Effector memory CD8-positive, alpha-beta T cell (primary cell): ENCODE measurements around the gene ZNF138.
"Not testable (repeated sequence)": the region's sequence is repeated elsewhere in the genome, so short reads cannot be mapped to it uniquely, and the experiment has no call there.

Source experiments
- ATAC-seq: fragments of 150-1000 bp; cut with Tn5 transposase; replicated peaks from 2 replicates; pipeline ENCODE4 v1.10.0; 2021; ENCODE audit warnings: mild to moderate bottlenecking, moderate library complexity
- DNase-seq, 3 experiments: peaks; one replicate each; pipeline ENCODE4 v3.0.0; 2021
- H3K27ac Mint-ChIP-seq, 2 donors: one replicate each; pipeline ENCODE4 v1.8.0; 2022; ENCODE audit warnings: mild to moderate bottlenecking in 2 of 2, mixed read lengths in 2 of 2, moderate library complexity in 2 of 2
- H3K27me3 Mint-ChIP-seq, 2 donors: one replicate each; pipeline ENCODE4 v1.8.0; 2022; ENCODE audit warnings: mixed read lengths in 2 of 2
- H3K36me3 Mint-ChIP-seq: one replicate; pipeline ENCODE4 v1.8.0; 2022; ENCODE audit warnings: mild to moderate bottlenecking, moderate library complexity, mixed read lengths; ENCODE audit not compliant: insufficient read depth
- H3K4me1 Mint-ChIP-seq, 2 donors: one replicate each; pipeline ENCODE4 v1.8.0; 2022; ENCODE audit warnings: low read depth in 2 of 2, mixed read lengths in 2 of 2
- H3K4me3 Mint-ChIP-seq, 2 donors: one replicate each; pipeline ENCODE4 v1.8.0; 2022; ENCODE audit warnings: mild to moderate bottlenecking in 2 of 2, mixed read lengths in 2 of 2, moderate library complexity in 2 of 2
- H3K9me3 Mint-ChIP-seq, 2 donors: one replicate each; pipeline ENCODE4 v1.8.0; 2022; ENCODE audit warnings: mixed read lengths in 2 of 2

ZNF138 gene

DNA sequence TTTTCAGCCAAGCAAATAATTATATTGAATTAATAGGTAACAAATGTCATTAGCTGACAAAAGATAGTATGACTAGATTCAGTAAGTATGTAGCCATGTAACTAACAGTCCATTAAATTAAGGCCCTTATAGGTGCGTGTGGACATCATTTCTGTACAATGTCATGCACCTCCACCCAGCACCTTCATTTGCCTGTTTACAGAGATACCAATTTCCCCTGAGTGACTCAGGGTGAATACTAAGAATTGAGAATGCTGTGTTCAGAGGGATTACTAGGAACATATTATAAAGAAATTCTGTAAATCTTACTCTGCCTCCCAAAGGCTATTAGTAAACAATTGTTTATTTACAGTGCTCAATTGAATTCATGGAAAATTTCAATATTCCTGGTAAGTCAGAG lies 60.7 kb downstream of the ZNF138 start:
- Mint-ChIP-seq H3K4me1 (no peaks in the 10 kb centered on the region), H3K27ac (no peak overlapping the region), H3K9me3 (peaks cover 0 to 4% of the 10 kb centered on the region in 2 donors), H3K27me3 (peaks cover 0 to 6% of the 10 kb centered on the region in 2 donors), H3K4me3 (no peak overlapping the region), H3K36me3 (no peaks in the 10 kb centered on the region)
- ATAC-seq (no peak), DNase-seq (no peak)

DNA sequence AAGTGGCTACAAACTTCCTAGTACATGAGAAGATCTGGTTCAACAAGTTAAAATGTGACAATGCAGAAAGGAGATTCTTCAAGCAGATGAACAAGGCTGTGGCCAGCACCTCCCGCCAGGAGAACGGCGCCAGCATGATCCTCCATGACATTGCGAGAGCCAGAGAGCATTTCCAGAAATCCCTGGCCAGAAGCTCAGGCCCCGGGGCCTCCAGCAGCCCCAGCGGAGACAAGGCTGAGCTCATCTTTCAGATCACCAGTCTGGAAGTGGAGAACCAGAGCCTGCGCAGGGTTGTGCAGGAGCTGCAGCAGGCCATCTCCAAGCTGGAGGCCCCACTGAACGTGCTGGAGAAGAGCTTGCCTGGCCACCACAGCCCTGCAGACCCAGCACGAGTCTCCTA lies 68.8 kb downstream of the ZNF138 start:
- ATAC-seq (no peak), DNase-seq (no peak)
- H3K4me3 Mint-ChIP-seq, result no peak overlapping the region
- H3K9me3 Mint-ChIP-seq, result no peaks in the 10 kb centered on the region
- peaks cover 6 to 16% of the 10 kb centered on the region in 2 donors for H3K27me3 Mint-ChIP-seq
- H3K4me1 Mint-ChIP-seq, result no peaks in the 10 kb centered on the region
- H3K36me3 Mint-ChIP-seq, result no peaks in the 10 kb centered on the region
- no peak overlapping the region for H3K27ac Mint-ChIP-seq

DNA sequence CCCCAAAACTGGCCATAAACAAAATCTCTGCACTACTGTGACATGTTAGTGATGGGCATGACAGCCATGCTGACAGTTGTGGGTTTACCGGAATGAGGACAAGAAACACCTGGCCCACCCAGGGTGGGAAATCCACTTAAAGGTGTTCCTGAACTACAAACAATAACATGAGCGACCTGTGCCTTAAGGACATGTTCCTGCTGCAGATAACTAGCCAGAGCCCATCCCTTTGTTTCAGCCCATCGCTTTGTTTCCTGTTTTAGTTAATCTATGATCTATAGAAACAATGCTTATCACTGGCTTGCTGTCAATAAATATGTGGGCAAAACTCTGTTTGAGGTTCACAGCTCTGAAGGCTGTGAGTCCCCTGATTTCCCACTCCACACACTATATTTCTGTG lies 69.3 kb downstream of the ZNF138 start:
- DNase-seq, H3K9me3 Mint-ChIP-seq, H3K4me3 Mint-ChIP-seq, H3K36me3 Mint-ChIP-seq, H3K27ac Mint-ChIP-seq, ATAC-seq, H3K4me1 Mint-ChIP-seq: not testable (repeated sequence)
- H3K27me3 Mint-ChIP-seq, result peaks cover 6 to 21% of the 10 kb centered on the region in 2 donors

DNA sequence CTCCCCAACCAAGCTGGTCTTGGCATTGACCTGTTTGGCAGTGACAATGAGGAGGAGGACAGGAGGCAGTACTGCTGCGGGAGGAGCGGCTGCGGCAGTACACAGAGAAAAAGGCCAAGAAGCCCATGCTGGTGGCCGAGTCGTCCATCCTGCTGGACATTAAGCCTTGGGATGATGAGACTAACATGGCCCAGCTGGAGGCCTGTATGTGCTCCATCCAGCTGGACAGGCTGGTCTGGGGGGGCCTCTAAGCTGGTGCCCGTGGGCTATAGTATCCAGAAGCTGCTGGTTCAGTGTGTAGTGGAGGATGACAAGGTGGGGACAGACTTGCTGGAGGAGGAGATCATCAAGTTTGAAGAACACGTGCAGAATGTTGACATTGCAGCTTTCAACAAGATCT lies 69.7 kb downstream of the ZNF138 start:
- Mint-ChIP-seq H3K4me3 (no peak overlapping the region), H3K27ac (no peak overlapping the region), H3K4me1 (no peaks in the 10 kb centered on the region), H3K36me3 (no peaks in the 10 kb centered on the region), H3K27me3 (peaks cover 6 to 23% of the 10 kb centered on the region in 2 donors), H3K9me3 (no peaks in the 10 kb centered on the region)
- no peak for ATAC-seq
- DNase-seq, result no peak

DNA sequence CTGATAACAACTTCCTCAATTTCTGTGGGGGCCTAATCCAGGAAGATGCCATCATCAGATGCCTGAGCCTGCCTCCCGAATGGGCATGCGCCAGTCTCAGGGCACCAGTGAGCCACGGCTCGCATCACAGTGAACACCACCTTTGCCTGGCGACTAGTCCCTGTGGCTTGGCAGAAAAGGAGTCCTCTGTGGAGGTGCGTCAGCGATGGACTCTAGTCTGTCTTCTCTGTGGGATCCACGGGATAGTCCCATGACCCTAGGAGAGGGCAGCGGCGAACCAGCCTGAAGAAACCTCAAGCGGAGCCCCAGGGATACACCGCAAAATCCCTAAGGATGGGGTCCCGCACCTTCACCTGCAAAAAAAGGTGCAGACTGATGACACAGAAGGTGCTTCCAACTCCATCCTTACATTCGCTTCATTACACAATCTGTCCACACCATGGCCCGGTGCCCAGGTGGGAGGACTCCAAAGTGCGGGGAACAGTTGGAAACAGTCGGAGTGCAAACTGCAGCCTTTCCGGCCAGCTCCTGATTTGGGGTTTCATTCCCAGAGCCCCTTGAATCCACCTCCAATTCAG lies 73.7 kb downstream of the ZNF138 start:
- H3K36me3 Mint-ChIP-seq, result no peaks in the 10 kb centered on the region
- DNase-seq (no peak), ATAC-seq (no peak)
- no peaks in the 10 kb centered on the region for H3K4me1 Mint-ChIP-seq
- H3K27ac Mint-ChIP-seq, result no peak overlapping the region
- H3K4me3 Mint-ChIP-seq, result no peak overlapping the region
- peaks cover 0 to 6% of the 10 kb centered on the region in 2 donors for H3K9me3 Mint-ChIP-seq
- peaks cover 23 to 59% of the 10 kb centered on the region in 2 donors for H3K27me3 Mint-ChIP-seq

DNA sequence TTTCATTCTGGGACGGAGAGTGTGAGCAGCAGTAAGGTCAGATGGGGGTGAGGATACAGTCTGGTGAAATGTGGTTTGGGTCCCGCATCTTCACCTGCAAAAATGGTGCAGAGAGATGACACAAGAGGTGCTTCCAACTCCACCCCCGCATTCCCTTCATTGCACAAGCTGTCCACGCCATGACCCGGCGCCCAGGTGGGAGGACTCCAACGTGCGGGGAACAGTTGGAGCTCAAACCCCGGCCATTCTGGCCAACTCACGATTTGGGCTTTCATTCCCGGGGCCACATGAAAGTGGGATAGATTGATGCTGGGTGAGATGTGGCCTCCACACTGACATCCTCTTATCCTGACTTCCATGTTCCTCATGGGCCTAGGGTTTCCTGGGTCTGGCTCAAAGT lies 74.3 kb downstream of the ZNF138 start:
- H3K9me3 Mint-ChIP-seq, result peaks cover 0 to 6% of the 10 kb centered on the region in 2 donors
- no peak for ATAC-seq
- H3K4me3 Mint-ChIP-seq, result no peak overlapping the region
- H3K27ac Mint-ChIP-seq, result no peak overlapping the region
- peaks cover 25 to 65% of the 10 kb centered on the region in 2 donors for H3K27me3 Mint-ChIP-seq
- no peaks in the 10 kb centered on the region for H3K36me3 Mint-ChIP-seq
- no peaks in the 10 kb centered on the region for H3K4me1 Mint-ChIP-seq
- no peak for DNase-seq

DNA sequence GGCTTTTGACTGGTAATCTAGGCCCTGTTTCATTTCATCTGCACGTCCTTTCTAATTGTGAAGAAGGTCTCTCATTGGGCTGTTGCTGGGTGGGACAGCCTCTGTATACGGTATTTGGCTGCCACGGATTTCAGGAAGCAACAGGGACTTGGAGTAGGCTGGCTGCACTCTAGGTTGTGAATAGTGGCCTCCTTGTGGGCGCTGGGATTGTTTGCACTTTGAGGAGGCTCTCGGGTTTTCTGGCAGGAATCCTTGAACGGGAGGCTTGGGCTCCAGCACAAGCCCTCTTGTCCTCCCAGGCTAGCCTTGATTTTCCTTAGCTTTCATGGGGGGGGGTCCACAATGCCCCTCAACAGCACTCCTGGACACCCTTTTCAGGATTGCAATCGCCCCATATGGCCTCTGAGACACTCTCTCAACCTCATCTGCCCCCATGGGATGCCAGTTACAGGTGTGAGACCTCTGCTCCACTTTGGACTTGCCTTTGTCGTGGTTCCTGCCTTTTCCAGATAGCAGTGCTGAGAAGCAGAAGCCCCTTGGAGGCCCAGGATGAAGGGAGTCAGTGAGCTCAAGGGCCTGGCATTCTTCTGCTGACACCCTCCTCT lies 75.0 kb downstream of the ZNF138 start:
- Mint-ChIP-seq H3K36me3 (no peaks in the 10 kb centered on the region), H3K27me3 (peaks cover 28 to 72% of the 10 kb centered on the region in 2 donors), H3K27ac (no peak overlapping the region), H3K4me1 (no peaks in the 10 kb centered on the region), H3K4me3 (no peak overlapping the region), H3K9me3 (peaks cover 0 to 6% of the 10 kb centered on the region in 2 donors)
- ATAC-seq (no peak), DNase-seq (no peak)

DNA sequence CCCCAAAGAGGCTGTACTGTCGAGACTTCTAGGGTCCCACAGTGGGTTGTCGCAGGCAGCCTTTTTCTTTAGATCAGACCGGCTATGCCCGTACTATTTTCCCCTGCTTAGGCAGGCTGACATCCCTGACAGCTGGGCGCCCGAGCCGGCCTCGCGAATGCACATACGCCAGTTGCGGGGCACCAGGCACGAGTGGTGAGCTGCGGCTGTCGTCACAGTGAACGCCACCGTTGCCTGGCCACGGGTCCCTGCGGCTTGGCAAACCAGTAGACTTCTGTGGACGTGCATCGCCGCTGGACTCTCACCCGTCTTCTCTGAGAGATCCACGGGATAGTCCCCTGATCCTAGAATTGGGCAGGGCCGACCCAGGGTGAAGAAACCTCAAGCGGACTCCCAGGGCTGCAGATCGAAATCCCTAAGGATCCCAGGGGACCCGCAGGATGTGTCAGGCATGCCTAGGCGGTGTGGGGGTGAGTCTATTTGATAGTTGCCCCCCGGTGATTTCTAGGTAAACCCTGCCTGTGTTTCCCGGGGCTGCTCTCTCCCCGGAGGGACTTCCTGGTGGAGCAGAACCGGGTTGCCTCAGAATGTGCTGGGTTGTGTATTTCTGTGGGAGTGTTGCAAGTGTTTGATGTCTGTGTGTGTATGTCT lies 75.8 kb downstream of the ZNF138 start:
- H3K9me3 Mint-ChIP-seq, result peaks cover 0 to 6% of the 10 kb centered on the region in 2 donors
- H3K4me3 Mint-ChIP-seq, result no peak overlapping the region
- ATAC-seq, result no peak
- H3K27me3 Mint-ChIP-seq, result peaks cover 28 to 80% of the 10 kb centered on the region in 2 donors
- H3K36me3 Mint-ChIP-seq, result no peaks in the 10 kb centered on the region
- no peaks in the 10 kb centered on the region for H3K4me1 Mint-ChIP-seq
- H3K27ac Mint-ChIP-seq, result no peak overlapping the region
- no peak for DNase-seq

DNA sequence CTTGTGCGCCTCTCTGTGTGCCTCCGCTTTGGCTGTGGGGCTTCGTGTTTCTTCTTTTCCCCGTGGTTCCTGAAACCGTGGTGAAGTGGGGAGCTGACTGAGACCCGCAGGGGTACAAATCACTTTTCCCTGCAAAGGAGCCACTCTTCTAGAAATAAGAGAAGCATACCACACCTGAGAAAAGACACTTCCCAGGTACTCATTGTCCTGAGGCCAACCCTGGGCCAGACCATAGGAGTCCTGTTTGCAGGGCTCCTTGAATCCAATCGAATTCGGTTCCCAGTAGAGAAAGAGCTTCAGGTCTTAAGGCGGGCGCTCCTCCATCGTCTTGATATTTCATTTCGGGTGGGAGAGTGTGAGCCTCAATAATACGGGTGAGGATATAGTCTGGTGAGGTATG lies 76.4 kb downstream of the ZNF138 start:
- Mint-ChIP-seq H3K9me3 (peaks cover 0 to 6% of the 10 kb centered on the region in 2 donors), H3K36me3 (no peaks in the 10 kb centered on the region), H3K4me1 (no peaks in the 10 kb centered on the region), H3K27me3 (peaks cover 28 to 84% of the 10 kb centered on the region in 2 donors), H3K27ac (no peak overlapping the region), H3K4me3 (no peak overlapping the region)
- ATAC-seq (no peak), DNase-seq (no peak)

DNA sequence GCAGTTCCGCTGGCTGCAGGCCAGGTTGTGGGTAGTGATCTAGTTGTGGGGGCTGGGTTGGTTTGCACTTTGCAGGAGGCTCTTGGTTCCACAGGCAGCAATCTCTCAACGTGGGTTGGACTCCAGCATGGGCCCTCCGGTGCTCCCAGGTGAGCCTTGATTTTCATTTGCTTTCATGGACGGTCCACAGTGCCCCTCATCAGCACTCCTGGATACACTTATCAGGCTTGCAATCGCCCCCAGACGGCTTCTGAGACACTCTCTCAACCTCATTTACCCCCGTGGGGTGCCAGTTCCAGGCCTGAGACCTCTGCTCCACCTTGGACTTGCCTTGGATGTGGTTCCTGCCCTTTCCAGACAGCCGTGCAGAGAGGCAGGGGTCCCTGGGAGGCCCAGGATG lies 77.5 kb downstream of the ZNF138 start:
- H3K27ac Mint-ChIP-seq, result no peak overlapping the region
- H3K9me3 Mint-ChIP-seq, result peaks cover 0 to 6% of the 10 kb centered on the region in 2 donors
- no peak for ATAC-seq
- H3K36me3 Mint-ChIP-seq, result no peaks in the 10 kb centered on the region
- H3K27me3 Mint-ChIP-seq, result peaks cover 22 to 87% of the 10 kb centered on the region in 2 donors
- no peaks in the 10 kb centered on the region for H3K4me1 Mint-ChIP-seq
- no peak overlapping the region for H3K4me3 Mint-ChIP-seq
- no peak for DNase-seq

DNA sequence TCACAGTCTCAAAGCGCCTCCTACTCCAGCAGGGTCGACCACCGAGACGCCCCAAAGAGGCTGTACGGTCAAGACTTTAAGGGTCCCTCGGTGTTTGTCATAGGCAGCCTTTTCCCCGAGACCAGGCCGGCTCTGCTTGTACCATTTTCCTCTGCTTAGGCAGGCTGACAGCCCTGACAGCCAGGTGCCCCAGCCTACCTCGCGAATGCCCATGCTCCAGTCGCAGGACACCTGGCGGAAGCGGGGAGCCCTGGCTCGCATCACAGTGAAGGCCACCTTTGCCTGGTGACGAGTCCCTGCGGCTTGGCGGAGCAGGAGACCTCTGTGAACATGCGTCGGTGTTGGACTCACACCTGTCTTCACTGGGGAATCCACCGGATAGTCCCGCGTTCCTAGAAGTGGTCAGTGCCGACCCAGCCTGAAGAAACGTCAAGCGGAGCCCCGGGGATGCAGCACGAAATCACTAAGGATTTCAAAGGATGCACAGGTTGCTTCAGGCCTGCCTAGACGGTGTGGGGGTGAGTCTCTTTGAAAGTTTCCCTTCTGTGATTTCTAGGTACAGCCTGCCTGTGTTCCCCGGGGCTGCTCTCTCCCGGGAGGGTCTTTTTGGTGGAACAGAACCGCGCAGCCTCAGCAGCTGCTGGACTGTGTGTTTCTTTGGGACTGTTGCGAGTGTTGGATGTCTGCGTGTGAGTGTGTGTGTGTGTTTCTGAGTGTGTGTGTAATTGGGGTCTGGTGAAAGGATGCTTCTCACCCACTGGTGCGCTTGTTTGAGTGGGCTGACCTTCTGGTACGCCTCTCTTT lies 78.3 kb downstream of the ZNF138 start:
- peaks cover 3% of the 10 kb centered on the region for H3K36me3 Mint-ChIP-seq
- peaks cover 0 to 6% of the 10 kb centered on the region in 2 donors for H3K9me3 Mint-ChIP-seq
- H3K4me3 Mint-ChIP-seq, result no peak overlapping the region
- H3K27ac Mint-ChIP-seq, result no peak overlapping the region
- DNase-seq (no peak), ATAC-seq (no peak)
- peaks cover under 1 to 6% of the 10 kb centered on the region in 2 donors for H3K4me1 Mint-ChIP-seq
- peaks cover 29 to 94% of the 10 kb centered on the region in 2 donors for H3K27me3 Mint-ChIP-seq

DNA sequence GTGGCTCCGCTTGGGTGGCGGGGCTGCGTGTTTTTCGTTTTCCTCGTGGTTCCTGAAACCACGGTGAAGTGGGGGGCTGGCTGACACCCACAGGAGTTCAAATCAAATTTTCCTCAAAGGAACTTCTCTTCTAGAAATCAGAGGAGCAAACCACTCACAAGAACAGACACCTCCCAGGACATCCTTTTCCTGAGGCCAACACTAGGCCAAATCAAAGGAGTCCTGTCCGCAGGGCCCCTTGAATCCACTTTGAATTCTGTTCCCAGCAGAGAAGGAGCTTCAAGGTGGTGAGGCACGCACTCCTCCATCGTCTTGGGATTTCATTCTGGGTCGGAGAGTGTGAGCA lies 78.9 kb downstream of the ZNF138 start:
- no peak overlapping the region for H3K4me3 Mint-ChIP-seq
- H3K27ac Mint-ChIP-seq, result no peak overlapping the region
- H3K4me1 Mint-ChIP-seq, result peaks cover 6 to 8% of the 10 kb centered on the region in 2 donors
- no peak for ATAC-seq
- peaks cover 7% of the 10 kb centered on the region for H3K36me3 Mint-ChIP-seq
- DNase-seq, result no peak
- H3K27me3 Mint-ChIP-seq, result peaks cover 35 to 93% of the 10 kb centered on the region in 2 donors
- H3K9me3 Mint-ChIP-seq, result peaks cover 0 to 6% of the 10 kb centered on the region in 2 donors

DNA sequence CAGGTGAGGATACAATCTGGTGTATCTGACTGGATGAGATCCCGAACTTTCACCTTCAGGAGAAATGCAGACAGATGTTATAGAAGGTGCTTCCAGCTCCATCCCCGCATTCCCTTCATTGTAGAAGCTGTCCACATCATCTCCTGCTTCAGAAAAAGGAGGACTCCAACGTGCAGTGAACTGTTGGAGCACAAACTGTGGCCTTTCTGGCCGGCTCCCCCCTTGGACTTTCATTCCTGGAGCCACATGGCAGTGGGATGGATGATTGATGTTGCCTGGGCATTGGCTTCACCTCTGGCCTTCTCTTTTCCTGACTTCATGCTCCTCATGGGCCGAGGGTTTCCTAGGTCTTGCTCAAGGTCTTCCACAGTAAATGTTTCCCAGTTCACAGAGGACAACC lies 79.3 kb downstream of the ZNF138 start:
- no peak overlapping the region for H3K27ac Mint-ChIP-seq
- DNase-seq (no peak), ATAC-seq (no peak)
- H3K27me3 Mint-ChIP-seq, result peaks cover 38 to 92% of the 10 kb centered on the region in 2 donors
- peaks cover 7% of the 10 kb centered on the region for H3K36me3 Mint-ChIP-seq
- H3K4me1 Mint-ChIP-seq, result peaks cover 6 to 8% of the 10 kb centered on the region in 2 donors
- H3K4me3 Mint-ChIP-seq, result no peak overlapping the region
- H3K9me3 Mint-ChIP-seq, result peaks cover 0 to 6% of the 10 kb centered on the region in 2 donors
